Dedifferentiated amniotic fluid mesenchymal stem cell (primary cell): ENCODE measurements around the gene GPLD1.
"Not testable (repeated sequence)": the region's sequence is repeated elsewhere in the genome, so short reads cannot be mapped to it uniquely, and the experiment has no call there.

Experiments used
- DNase-seq: peaks from one replicate; pipeline ENCODE4 v3.0.0-alpha.2; 2016; ENCODE audit errors: extremely low spot score

GPLD1 gene

GRCh38 chr6:24489470-24489869, at the start of gene GPLD1:
Gene GPLD1, minus strand, starts transcription at chr6:24489578. Its CDS starts 67 bp downstream, at chr6:24489511.
- no peak for DNase-seq

- no peak for DNase-seq
Observed at GRCh38 chr6:24537771-24538385, 48.5 kb upstream of the GPLD1 start.

GRCh38 chr6:24537082-24537699, 47.8 kb upstream of the GPLD1 start:
- DNase-seq = no peak

GRCh38 chr6:24536466-24536865, 47.1 kb upstream of the GPLD1 start:
- no peak for DNase-seq

GRCh38 chr6:24535210-24535609, 45.8 kb upstream of the GPLD1 start:
- DNase-seq = no peak

- no peak for DNase-seq
Observed at GRCh38 chr6:24534329-24534728, 45.0 kb upstream of the GPLD1 start.

GRCh38 chr6:24529985-24530384, 40.6 kb upstream of the GPLD1 start:
- DNase-seq = no peak

GRCh38 chr6:24524805-24525204, 35.4 kb upstream of the GPLD1 start:
- DNase-seq = no peak

GRCh38 chr6:24524329-24524728, 35.0 kb upstream of the GPLD1 start:
- DNase-seq = no peak

GRCh38 chr6:24522228-24523176, 33.1 kb upstream of the GPLD1 start:
- no peak for DNase-seq

GRCh38 chr6:24520929-24521546, 31.7 kb upstream of the GPLD1 start:
- DNase-seq = no peak

- DNase-seq = no peak
Observed at GRCh38 chr6:24517659-24518543, 28.5 kb upstream of the GPLD1 start.

- DNase-seq = no peak
Observed at GRCh38 chr6:24513602-24514001, 24.2 kb upstream of the GPLD1 start.

GRCh38 chr6:24511976-24512375, 22.6 kb upstream of the GPLD1 start:
- not testable (repeated sequence) for DNase-seq

GRCh38 chr6:24506814-24507520, 17.6 kb upstream of the GPLD1 start:
- DNase-seq = no peak

GRCh38 chr6:24504649-24505586, 15.5 kb upstream of the GPLD1 start:
- DNase-seq = no peak

- no peak for DNase-seq
Observed at GRCh38 chr6:24504287-24504648, 14.9 kb upstream of the GPLD1 start.

GRCh38 chr6:24501914-24502313, 12.5 kb upstream of the GPLD1 start:
- no peak for DNase-seq

GRCh38 chr6:24501374-24501773, 12.0 kb upstream of the GPLD1 start:
- no peak for DNase-seq
